HG03095 (cell line): ENCODE results near the gene TULP4.
"Not testable (repeated sequence)": the region's sequence is repeated elsewhere in the genome, so short reads cannot be mapped to it uniquely, and the experiment has no call there.

Source experiments
- ATAC-seq: cut with Tn5 transposase; IDR thresholded peaks from one replicate; pipeline ENCODE4 v1.9.1; 2021; ENCODE audit warnings: moderate library complexity; ENCODE audit not compliant: unreplicated experiment

Gene TULP4

GRCh38 chr6:158552055-158552795, 240.0 kb downstream of the TULP4 start:
- no peak for ATAC-seq

- ATAC-seq, result no peak
Observed at GRCh38 chr6:158552796-158553138, 240.5 kb downstream of the TULP4 start.

- ATAC-seq, result no peak
Observed at GRCh38 chr6:158554611-158555361, 242.5 kb downstream of the TULP4 start.

DNA sequence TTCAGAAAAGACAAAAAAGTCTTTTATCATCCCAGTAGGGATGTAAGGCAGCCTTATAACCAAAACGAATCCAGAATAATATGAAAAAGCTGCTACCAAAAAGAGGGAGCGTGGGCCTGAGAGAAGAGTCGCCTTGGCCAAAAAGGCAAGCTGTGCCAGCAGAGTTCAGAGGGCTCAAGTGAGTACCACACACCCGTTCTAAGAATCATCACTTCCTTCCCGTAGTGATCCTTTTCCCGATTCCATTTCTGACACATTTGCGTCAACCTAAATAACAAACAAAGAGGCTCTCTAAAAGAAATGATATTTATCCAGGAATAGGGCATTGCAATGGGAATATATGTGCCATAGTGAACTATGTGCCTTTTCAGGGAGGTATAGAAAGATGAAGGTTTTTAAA, 243.8 kb downstream of the TULP4 start:
- ATAC-seq, result no peak

GRCh38 chr6:158557110-158557509, 244.8 kb downstream of the TULP4 start:
- ATAC-seq, result not testable (repeated sequence)

- no peak for ATAC-seq
Observed at GRCh38 chr6:158557927-158558326, 245.7 kb downstream of the TULP4 start.

GRCh38 chr6:158558415-158559306, 246.4 kb downstream of the TULP4 start:
- no peak for ATAC-seq

GRCh38 chr6:158559338-158559894, 247.2 kb downstream of the TULP4 start:
- ATAC-seq, result no peak

GRCh38 chr6:158559895-158560835, 247.9 kb downstream of the TULP4 start, which contains the start of gene TMEM181:
Gene TMEM181 (plus strand): TSS chr6:158560091. CDS start chr6:158560225, 134 bp downstream.
- peak; percentile 79 for ATAC-seq

GRCh38 chr6:158560836-158561320, 248.6 kb downstream of the TULP4 start:
- no peak for ATAC-seq
